Dermis blood vessel endothelial cell (primary cell): ENCODE data around the gene DUS3L. TPM values are rescaled to one million over a fixed set of nuclear protein-coding genes. Genes with fewer than 3 reads are reported as not detected.

Experiments used
- DNase-seq: peaks from one replicate; pipeline ENCODE4 v3.0.0; 2010
- total RNA-seq: library from RNA; depleted of rRNA; stranded (reverse); fragments of >200 nt; gene quantifications from 2 replicates; pipeline ENCODE4 v1.2.3, GENCODE V29; 2014

DUS3L gene
- total RNA-seq, 1 donor from 2014 or later, result 21.8 TPM

DNA sequence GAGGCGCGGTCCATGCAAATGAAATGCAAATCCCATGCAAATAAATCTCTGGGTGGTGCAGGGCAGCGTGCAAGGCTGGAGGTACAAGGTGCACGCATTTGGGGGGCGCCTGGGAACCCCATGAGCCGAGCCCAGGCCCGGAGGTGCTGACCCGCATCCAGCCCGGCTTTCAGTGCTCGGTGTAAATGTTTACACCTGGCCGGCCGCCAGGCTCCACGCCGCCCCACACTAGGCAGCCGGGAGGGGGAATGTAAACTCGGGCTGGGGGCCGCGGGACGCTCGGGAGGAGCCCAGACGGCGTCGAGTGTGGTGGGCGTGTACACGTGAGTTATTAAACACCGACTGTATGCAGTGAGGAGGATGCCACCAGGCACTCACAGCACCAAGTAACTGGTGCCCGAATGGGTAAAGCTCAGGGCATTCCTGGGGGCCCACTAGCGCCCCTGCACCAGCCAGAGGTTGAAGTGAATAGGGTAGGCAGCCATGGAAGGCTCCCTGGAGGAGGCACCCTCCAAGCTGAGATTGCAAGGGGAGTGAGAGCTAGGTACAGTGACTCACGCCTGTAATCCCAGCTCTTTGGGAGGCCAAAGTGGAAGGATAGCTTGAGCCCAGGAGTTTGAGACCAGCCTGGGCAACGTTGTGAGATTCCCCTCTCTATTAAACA, 31.4 kb upstream of the DUS3L start:
- no peak for DNase-seq

DNA sequence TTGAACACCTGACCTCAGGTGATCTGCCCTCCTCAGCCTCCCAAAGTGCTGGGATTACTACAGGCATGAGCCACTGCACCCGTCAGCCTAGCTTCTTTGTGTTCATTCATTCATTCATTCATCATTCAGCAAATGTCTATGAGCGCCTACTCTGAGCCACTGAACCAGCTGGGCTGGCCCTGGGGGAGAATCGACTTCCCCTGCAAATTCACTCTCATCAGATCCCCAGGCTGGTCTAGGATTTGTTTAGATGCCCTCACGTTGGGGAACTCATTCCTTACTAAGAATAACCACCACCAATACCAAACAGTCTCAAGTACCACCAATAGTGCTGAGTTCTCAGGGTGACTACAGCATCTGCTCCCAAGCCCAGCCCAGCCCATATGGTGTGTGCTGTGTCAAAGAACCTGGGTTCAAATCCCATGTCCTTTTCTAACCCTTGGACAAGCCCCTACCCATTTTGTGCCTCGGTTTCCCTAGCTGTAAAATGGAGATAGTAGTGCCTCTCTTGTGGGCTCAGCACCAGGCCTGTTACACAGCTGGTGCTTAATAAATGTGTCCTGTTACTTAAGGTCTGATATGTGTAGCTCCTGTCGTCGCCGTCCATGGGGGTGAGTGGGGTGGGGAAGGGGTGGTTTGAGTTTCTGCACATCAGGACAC, 30.7 kb upstream of the DUS3L start:
- no peak for DNase-seq

DNA sequence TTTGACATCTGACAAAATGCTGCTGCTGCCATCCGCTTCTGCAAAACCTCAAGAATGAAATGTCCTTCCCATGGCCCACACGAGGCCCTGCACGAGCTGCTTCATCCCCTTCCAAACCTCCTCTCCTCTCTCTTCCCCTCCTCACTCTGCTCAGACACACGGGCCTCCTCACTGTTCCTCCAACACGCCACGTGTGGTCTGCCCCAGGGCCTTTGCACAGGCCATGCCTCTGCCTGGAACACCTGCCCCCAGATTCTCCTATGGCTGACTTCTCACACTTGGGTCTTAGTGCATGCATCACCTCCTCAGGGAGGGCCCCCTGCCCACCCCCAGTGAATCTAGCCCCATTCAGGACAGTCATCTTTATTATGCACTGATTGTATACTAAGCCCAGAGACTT, 29.8 kb upstream of the DUS3L start:
- no peak for DNase-seq

DNA sequence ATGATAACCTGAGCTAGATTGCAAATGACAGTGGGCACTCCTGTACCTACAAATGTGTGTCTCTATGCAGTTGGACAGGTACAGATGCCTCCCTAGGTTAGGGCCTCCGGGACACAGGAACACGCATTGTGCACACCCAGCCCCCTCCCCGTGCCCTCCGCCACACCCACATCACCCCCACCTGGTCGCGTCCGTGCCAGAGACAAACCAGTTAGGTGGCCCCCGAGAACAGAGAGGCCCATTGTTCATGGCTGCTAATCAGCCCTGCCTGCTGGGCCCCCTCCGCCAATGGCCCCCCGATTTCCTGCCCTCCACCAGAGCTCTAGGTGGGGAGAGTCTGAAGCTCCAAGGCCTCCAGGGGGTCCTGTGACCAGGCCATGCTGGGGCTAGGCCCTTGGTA, 27.6 kb upstream of the DUS3L start:
- DNase-seq, result no peak

DNA sequence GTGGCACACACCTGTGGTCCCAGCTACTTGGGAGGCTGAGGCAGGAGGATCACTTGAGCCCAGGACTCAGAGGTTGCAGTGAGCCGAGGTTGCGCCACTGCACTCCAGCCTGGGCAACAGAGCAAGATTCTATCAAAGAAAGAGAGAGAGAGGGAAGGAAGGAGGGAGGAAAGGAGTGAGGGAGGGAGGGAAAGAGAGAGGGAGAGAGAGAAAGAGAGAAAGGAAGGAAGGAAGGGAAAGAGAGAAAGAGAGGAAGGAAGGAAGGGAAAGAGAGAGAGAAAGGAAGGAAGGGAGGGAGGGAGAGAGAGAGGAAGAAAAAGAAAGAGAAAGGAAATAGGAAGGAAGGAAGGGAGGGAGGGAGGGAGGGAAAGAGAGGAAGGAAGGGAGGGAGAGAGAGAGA, 26.3 kb upstream of the DUS3L start:
- DNase-seq, result no peak

DNA sequence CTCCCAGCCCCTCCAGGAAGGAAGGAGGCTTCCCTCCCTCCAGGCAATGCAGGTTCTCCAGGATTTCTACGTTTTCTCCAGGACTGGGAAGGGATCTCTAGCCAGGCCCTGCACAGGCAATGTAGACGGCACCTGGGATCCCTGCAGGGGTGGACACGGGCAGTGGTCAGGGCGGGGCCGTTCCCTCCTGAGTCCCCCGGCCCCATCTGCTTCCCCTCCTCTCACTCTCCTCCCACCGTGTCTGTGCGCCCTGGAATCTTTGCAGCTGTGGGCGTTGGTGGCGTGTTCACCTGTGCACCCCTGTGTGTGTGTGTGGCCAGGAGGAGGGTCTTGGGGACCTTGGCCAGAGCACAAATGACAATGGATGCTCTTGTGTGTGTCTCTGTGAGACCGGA, 23.9 kb upstream of the DUS3L start:
- no peak for DNase-seq

DNA sequence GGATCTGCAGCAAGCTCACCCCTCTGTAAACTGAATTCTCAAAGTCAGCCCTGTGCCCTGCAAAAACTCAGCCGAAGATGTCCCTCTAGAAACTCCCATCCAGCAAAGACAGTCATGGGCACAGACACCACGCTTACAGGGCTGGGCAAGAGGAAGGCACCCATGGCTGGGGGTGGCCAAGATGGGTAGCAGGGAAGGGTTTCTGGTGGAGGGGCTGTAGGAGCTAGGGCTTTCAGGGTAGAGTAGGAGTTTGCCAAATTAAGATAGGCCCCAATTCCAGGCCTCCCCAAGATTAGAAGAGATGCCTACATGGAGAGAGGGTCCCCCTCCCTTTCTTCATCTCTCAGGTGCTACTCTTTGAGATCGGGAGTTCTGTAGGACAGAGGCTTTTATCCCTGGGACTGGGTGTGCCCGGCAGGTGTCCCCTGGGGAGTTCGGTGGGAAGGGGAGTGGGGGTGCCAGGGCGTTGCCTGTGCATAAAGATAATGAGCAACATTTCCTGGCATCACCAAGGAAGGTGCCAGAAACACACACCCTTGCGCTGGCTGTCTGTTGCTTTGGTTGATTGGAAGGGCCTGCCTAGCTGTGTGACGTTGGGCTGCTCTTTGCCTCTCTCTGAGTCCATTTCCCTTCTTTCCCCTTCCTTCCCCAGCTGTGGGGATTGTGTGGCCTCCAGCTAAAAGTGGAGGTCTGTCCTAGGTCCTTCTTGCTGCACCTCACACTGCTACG, 23.3 kb upstream of the DUS3L start:
- no peak for DNase-seq

DNA sequence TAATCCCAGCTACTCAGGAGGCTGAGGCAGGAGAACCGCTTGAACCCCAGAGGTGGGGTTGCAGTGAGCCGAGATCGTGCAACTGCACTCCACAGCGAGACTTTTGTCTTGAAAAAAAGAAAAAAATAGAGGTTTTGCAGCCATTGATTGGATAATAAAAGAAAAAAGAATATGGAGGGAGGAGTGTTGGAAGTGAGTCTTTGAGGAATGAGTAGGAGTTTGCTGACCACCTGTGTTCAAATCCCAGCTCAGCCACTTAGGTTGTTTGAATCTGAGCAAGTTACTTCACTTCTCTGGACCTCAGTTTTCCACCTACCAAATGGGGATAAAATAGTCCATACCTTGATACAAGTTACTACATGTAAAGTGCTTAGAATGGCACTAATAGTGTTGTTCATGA, 20.2 kb upstream of the DUS3L start:
- DNase-seq, result no peak

DNA sequence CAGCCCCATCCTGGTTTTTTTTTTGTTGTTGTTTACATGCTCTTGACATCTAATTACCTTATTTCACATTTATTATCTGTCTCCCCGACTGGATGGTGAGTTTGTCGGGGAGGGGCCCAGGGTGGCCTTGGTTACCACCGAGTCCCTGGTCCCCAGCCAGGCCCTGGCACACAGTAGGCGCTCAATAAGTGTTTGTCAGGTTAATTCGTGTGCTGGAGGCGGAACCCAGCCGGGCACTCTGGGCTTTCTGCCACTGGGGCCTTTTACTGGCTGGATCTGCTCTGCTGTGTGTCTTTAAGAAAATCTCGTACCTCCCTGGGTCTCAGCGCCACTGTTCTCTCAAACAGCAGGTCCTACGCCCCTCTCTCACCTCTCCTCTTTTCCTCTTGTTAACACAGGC, 18.5 kb upstream of the DUS3L start:
- no peak for DNase-seq

DNA sequence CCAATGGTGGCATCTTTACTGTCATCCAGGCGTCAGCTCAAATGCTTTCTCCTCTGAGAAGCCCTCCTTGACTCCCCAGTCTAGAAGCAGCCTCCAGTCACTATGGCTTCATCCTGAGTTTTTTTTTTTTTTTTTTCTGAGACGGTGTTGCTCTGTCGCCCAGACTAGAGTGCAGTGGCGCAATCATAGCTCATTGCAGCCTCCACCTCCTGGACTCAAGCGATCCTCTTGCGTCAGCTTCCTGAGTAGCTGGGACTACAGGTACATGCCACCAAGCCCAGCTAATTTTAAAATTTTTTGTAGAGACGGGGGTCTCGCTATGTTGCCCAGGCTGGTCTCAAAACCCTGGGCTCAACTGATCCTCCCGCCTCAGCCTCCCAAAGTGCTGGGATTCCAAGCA, 18.1 kb upstream of the DUS3L start:
- DNase-seq, result no peak

DNA sequence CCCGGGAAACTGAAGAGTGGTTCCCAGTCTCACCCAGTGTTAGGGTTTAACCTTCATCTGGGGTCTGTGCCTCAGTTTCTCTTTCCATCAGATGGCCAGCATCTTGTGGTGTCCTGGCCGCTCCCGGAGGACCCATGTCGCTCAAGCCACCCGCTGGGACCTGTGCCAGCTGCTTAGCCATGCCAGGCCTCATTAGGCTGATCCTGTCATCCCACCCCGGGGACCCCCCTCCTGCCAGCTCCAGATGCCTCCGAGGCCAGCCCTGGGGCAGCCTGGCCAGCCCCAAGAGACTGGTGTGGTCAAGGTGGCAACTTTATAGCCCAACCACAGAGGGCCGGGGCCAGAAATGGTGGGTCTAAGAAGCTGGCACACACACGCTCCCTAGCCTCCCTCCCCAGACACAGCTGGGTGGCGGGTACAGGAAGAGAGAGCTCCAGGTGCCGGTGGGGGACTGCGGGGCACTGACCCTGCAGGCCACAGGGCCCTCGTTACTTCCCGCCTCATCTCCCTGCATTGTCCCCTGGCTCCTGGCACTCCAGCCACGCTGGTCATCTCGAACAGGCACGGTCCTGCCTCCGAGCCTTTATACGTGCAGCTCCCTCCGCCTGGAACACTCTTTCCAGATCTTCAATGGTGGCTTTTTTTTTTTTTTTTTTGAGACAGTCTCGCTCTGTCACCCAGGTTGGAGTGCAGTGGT, 17.3 kb upstream of the DUS3L start:
- DNase-seq, result no peak

DNA sequence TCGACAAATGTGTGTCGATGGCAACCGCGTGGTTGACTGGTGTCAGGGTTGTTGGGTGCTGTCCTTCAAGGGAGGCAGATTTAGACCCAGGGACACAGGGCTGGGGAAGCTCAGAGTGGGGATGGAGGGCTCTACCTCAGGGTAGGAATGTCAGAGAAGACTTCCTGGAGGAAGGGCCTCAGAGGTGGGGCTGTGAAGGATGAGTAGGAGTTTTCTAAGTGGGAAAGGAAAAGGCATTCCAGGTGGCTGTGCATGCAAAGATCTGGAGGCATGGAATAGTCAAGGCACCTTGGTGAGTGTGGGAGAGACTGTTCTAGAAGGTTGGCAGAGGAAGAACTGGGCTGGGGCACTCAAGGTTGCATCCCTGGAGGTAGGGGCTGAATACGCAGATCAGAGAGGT, 15.9 kb upstream of the DUS3L start:
- no peak for DNase-seq

DNA sequence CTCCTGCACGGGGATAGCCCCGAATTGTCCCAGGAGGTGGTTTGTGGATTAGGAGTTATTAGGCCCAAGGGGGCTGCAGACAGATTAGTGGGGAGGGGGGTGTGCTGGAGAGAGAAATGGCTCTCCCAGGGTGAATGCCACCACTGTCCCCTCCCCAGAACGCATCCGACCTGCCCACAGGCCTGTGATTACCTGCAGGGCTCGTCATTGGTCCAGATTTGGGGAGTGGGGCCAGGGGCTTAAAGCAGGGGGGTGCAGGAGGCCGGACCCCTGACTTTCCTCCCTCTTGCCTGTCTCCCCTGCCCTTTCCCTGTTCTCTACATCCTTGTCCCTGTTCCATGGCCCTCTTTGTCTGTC, 15.1 kb upstream of the DUS3L start:
- DNase-seq, result no peak

DNA sequence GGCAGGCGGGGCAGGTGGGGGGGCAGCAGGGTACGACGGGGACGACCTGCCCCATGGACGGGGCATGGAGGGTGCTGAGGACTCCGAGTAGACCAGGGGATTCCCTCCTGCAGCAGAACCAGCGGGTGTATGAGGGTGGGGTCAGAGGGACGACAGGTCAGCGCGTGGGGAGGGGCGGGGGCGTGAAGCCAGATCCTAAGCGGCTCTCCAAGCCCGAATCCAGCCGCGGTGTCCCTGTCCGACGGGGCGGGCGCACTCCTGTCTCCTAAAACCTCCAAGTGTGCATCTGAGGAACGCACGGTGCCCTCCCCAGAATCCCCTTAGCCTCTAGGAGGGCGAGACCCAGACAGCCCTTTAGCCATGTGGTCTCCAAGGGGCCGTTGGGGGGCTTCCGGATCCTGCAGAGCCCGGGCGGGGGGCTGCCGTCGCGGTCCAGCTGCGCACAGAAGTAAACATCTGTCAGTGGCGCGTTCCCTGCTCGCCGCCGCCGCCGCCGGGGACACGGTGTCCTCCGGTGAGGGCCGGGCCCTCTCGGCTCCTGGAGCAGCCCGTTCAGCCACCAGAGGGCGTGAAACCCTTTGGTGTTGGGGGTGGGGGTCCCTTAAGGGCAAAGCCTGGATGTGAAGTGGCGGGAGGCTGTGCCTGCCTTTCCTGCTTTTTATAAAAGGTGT, 14.6 kb upstream of the DUS3L start:
- DNase-seq, result peak; percentile 65

DNA sequence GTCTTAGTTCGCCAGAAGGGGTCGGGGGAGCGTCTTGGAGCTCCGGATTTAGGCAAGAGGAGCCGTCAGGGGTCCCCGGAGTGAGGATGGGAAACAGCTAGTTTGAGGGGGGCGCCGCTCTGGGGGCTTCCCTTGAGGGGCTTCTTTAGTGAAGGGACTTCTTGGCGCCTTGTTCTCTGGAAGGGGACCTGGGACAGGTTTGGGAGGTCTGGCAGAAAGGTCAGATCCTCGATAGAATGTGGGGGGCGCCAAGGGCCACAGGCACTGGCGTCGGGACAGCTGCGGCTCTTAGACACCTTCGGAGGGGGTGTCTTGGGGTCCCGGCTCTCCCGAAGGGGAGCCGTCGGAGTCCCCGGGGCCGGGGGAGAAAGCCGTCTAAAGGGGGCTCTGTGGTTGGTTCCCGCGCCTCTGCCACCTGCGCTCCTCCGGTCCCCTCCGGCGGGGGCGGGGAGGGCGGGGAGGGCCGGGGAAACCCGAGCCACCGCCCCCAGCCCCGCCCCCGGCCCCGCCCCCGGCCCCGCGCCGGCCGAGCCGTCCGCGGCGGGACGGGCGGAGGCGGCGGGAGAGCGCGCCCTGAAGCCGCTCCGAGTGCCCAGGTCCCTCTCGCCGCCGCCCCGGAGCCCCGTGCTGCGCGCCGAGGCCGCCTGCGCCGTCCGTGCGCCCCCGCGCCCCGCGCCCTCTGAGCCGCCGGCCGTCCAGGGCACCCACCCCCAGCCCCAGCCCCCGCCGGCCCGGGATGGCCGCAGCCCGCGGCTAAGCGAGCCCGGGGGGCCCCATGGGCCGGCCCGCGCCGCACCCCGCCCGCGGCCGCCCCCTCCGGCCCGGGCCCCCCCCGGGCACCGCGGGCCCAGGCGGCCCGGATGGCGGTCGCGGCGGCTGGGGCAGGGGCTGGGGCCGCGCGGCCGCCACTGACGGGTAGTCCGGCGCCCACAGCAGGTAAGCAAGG, 13.8 kb upstream of the DUS3L start, which contains the start of gene NRTN:
TSS of gene NRTN (plus strand) at position 552 of the 946 bp plus-strand sequence. CDS start 19,099 bp downstream, outside the sequence.
- no peak for DNase-seq

DNA sequence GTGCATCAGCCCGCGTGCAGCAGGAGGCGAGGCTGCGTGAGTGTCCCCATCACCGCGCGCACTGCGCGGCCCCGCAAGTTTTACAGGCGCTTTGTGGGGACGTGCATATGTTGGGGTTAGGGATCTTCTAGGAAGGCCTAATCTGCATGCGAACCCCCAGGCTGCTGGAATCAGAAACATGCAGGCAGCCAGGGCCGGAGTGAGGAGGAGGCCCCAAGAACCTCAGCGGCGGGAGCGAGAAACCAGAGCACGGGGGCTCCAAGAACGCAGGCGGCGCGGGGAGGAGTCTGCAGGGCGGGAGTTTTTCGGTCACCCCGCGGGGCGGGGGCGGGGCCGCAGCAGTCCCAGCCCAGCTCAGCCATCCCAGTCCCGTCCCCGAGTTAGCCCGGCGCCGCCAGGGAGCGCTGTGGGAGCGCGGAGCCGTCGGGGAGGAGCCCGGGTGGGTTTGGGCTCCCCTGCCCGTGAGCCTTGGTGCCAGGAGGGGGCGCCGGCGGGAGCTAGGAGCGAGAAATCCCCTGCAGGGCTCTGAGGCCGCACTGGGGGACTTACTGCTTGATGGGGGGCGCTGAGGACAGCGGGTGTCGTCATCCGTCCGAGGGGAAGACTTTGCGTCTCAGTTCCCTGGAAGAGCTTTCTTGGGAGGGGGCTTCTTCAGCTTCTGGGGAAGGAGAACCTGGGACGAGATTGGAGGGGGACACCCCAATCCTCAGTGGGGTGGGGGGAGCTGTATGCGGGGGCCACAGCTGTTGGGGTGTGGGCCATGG, 13.0 kb upstream of the DUS3L start:
- peak; percentile 90 for DNase-seq

DNA sequence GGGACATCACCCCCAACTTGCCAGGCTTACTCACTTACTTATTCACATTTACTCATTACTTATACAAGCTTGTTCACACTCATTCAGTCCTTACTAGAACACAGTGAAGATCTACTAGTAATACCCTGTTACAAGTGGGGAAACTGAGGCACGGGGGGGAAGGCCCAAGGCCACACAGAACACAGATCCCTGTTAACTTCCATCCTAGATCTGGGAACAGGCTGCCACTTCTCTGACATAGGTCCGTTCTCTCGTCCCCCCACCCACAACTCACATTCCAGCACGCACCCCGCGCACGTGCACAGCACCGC, 12.4 kb upstream of the DUS3L start:
- DNase-seq, result no peak

DNA sequence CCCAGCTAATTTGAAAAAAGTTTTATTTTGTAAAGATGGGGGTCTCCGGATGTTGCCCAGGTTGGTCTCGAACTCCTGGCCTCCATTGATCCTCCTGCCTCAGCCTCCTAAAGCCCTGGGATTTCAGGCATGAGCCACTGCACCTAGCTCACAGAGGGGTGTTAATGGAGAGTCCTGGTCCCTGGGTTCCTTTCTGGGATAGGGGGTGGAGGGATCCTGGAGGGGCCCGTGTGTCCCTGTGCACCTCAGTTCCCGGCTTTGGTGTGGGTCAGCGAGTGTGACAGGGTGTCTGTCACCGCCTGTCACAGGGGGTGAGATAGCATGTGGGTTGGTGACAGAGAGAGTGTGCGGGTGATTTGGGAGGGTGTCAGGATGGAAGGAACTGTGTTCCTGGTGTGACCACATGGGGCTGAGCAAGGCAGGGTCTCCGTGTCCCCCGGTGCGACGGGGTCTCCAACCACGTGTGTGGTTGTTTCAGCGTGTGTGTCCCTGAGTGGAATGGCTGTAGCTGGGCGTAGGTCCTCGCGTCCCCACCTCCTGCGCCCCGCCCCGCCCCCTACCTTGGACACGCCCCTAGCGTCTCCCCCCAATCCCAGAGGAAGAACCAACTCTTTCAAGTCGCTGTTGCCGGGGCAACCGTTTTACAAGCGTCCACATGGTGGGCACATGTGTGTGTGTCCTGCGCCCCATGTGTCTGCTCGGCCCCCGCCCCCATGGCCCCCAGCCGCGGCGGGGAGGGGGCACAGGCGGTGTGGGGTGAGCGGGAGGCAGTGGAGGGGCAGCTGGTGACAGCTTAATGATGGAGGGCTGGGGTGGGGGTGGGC, 11.0 kb upstream of the DUS3L start:
- no peak for DNase-seq

DNA sequence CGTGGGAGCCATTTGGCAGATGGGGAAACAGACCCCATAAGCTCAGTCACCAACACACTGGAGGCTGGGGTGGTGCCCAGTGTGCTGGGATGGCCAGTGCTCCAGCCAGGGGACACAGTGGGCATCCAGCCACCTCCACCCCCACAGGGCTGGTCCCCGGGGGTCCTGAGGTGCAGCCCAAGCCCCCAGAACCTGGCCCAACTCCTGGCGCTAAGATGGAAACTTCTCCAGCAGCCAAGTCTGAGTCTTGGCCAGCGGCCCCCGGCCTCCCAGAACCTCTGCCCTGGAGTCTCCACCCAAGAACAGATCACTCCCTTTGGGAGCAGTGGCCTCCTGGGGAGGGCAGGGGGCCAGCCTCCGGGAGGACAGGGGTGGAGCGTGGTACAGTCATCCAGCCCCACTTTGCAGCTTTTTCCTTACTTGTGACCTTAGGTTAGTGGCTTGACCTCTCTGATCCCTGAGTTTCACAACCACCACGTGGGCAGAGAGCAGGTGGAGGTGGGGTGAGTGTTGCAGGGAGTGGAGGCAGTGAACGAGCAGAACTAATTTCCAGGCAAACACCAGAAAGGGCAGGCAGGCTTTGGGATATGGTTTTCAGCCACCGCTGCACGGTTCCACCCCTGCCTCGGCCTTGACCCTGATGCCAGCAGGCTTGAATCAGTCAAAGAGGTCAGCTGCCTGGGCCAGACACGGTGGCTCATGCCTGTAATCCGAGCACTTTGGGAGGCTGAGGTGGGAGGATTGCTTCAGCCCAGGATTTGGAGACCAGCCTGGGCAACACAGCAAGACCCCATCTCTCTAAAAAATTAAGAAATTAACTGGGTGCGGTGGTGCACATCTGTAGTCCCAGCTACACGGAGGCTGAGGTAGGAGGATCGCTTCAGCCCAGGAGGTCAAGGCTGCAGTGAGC, 9.7 kb upstream of the DUS3L start:
- DNase-seq, result no peak
